GM19324 (cell line): ENCODE measurements around the gene MSX1.

Experiments
- ATAC-seq: cut with Tn5 transposase; IDR thresholded peaks from one replicate; pipeline ENCODE4 v1.9.1; 2021; ENCODE audit warnings: mild to moderate bottlenecking, moderate library complexity; ENCODE audit not compliant: unreplicated experiment, low FRiP score

Gene MSX1

DNA sequence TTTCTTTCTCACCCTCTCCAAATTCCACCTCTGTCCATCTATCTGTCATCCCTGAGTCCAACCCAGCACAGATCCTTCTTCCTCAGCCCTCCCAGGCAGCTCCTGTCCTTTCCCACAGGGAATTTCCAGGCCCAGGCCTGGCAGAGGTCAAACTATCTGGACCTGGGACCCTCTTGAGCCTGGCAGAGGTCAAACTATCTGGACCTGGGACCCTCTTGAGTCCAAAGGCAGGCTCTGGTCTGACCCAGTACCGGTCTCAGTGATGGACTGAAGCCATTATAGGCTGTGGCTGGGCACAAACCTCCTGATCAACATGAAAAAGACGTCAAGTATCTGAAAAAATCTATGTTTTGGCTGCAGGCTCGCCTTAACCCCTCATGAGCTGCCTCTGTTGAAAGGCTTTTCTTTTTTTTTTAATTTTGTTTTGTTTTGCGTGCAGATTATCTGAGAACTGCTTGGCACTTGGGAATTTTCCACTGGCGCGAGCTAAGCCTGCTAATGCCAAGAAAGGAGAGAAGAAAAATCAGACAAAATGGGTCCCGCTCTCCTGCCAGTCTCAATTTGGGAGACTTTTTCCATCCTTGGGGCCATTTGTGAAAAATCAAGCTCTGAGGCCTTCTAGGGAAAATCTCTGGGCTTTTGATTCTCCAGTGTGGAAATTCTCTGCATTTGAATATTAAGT is 31.2 kb downstream of the MSX1 start:
- ATAC-seq = no peak

DNA sequence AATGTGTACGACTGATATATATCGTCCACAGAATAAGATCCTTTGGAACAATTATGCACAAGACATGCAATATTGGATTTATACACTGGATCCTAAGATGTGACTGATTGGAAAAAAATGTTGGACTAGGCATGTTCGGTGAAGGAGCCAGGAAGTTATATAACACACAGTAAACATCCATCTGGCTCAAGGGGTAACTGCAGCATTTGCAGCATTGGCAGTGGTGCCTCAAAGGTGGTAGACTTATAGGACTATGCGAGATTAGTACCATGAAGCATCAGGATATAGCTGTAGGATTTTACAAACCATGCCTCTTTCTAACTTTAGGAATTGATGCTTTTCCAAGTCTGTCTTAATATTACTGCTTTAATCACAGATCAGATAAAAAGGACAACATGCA is 34.3 kb downstream of the MSX1 start:
- ATAC-seq = no peak

DNA sequence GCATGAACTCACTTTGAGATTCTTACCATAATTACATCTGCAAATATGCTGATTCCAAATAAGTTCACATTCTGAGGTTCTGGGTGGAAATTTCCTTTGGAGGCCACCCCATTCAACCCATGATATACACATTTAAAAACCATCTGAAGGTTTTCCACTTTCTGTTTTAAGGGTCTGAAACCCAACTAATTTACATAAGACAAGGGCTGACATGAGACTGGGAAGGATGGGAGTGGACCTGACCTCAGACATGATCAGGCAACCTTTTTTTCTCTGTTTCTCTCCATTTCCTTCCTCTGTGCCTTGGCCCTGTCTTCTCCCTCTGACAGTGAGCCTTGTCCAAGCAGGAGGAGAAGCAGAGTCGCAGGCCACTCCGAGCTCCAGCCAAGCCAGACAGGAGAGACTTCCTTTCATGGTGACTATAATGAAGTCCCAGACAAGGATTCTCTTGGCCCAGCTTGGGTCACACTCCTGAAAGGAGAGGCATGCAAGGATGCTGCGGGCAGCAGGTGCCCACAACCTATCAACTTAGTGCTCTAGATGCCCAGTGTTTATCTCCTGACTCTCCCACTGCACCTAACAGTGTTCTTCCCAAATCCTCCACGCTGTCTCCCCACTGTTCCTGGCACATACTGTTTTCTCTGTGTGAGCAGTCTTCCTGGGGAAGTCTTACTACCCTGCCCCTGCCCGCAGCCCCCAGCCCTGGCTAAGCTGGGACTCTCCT is 39.9 kb downstream of the MSX1 start:
- no peak for ATAC-seq

DNA sequence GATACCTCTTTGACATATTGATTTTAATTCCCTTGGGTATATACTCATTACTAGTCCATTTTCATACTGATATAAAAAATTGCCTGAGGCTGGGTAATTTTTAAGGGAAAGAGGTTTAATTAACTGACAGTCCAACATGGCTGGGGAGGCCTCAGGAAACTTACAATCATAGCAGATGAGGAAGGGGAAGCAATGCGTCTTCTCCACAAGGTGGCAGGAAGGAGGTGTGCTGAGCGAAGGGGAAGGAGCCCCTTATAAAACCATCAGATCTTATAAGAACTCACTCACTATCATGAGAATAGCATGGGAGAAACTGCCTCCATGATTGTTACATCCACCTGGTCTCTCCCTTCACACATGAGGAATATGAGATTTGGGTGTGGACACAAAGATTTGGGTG is 42.4 kb downstream of the MSX1 start:
- ATAC-seq = no peak

DNA sequence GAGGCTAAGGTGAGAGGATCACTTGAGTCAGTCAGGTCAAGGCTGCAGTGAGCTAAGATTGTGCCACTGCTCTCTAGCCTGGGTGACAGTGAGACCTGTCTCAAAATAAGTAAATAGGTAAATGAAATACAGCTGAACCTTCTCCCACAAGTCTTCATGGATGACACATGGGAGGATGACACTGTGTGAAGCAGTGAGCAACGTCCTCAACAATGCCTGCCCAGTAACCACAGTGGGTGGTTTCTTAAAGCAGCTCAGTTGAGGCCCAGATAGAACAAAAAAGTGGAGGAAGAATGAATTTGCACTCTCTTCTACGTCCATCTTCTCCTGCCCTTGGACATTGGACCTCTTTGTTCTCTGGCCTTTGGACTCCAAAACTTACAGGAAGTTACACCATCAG is 52.7 kb downstream of the MSX1 start:
- no peak for ATAC-seq

DNA sequence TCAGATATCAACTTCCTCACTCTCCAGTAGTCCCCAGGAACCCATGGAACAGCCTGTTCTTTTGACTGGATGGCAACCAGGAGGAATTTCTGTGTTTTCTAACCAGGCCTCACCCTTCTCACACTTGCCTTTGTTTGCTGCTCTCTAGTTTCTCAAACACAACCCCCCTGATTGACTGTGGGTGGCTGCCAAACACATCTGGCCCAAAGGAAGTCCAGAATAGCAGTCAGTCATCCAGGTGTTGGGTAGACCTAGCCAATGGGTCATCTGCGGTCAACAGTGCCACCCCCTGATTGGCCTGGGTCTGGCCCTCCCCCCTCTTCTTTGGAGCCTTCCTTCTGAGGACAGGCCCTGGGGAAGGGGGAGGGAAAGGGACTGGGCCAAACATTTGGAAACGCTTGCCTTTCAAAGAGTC is 53.7 kb downstream of the MSX1 start:
- ATAC-seq = no peak
